BLaER1 (cell line): ENCODE results near the gene DEGS2.

Experiments
- H3K27ac ChIP-seq: shearing (Covaris generic); formaldehyde crosslinking; 2 replicates; pipeline ENCODE4 v1.8.1; 2022
- H3K27me3 ChIP-seq: shearing (Covaris generic); formaldehyde crosslinking; 2 replicates; pipeline ENCODE4 v1.8.1; 2022
- H3K36me3 ChIP-seq: shearing (Covaris generic); formaldehyde crosslinking; 2 replicates; pipeline ENCODE4 v1.8.1; 2022
- H3K4me1 ChIP-seq: shearing (Covaris generic); formaldehyde crosslinking; 2 replicates; pipeline ENCODE4 v1.8.1; 2022
- H3K4me2 ChIP-seq: shearing (Covaris generic); formaldehyde crosslinking; 2 replicates; pipeline ENCODE4 v1.8.1; 2022
- H3K4me3 ChIP-seq: shearing (Covaris generic); formaldehyde crosslinking; 2 replicates; pipeline ENCODE4 v1.8.1; 2022
- H3K9ac ChIP-seq: shearing (Covaris generic); formaldehyde crosslinking; 2 replicates; pipeline ENCODE4 v1.8.1; 2022
- H3K9me3 ChIP-seq: shearing (Covaris generic); formaldehyde crosslinking; 2 replicates; pipeline ENCODE4 v1.8.1; 2022
- H4K20me1 ChIP-seq: shearing (Covaris generic); formaldehyde crosslinking; 2 replicates; pipeline ENCODE4 v1.8.1; 2022
- Cebpa-rat ChIP-seq: shearing (Covaris generic); IDR thresholded peaks from 2 replicates; pipeline ENCODE4 v1.8.1; 2022

Gene DEGS2

GRCh38 chr14:100124551-100125088 lies 34.8 kb downstream of the DEGS2 start:
- Histone ChIP-seq H3K9ac (no peak overlapping the region), H3K27me3 (no peaks in the 10 kb centered on the region), H4K20me1 (peaks cover 52% of the 10 kb centered on the region), H3K4me2 (no peak overlapping the region), H3K9me3 (no peaks in the 10 kb centered on the region), H3K4me1 (peaks cover 24% of the 10 kb centered on the region), H3K4me3 (no peak overlapping the region), H3K36me3 (peaks cover 92% of the 10 kb centered on the region), H3K27ac (no peak overlapping the region)
- TF ChIP-seq Cebpa-rat = no peak

- H3K27me3 ChIP-seq = no peaks in the 10 kb centered on the region
- H3K9me3 ChIP-seq = no peaks in the 10 kb centered on the region
- H3K4me1 ChIP-seq = peaks cover 14% of the 10 kb centered on the region
- no peak overlapping the region for H3K27ac ChIP-seq
- H3K9ac ChIP-seq = no peak overlapping the region
- peaks cover 62% of the 10 kb centered on the region for H4K20me1 ChIP-seq
- H3K36me3 ChIP-seq = peaks cover 97% of the 10 kb centered on the region
- H3K4me3 ChIP-seq = no peak overlapping the region
- H3K4me2 ChIP-seq = no peak overlapping the region
- no peak for TF ChIP-seq Cebpa-rat
Observed at GRCh38 chr14:100123618-100124017, 35.8 kb downstream of the DEGS2 start.

- H3K4me1 ChIP-seq = peaks cover 4% of the 10 kb centered on the region
- H3K27me3 ChIP-seq = no peaks in the 10 kb centered on the region
- H3K27ac ChIP-seq = no peak overlapping the region
- H3K4me2 ChIP-seq = no peak overlapping the region
- peaks cover 72% of the 10 kb centered on the region for H4K20me1 ChIP-seq
- H3K36me3 ChIP-seq = peaks cover 100% of the 10 kb centered on the region
- H3K4me3 ChIP-seq = no peak overlapping the region
- H3K9me3 ChIP-seq = no peaks in the 10 kb centered on the region
- H3K9ac ChIP-seq = 0 out of 2 replicates have a peak overlapping the region, but pooled peaks have one; percentile 5
- no peak for TF ChIP-seq Cebpa-rat
Observed at GRCh38 chr14:100122481-100123223, 36.8 kb downstream of the DEGS2 start.

- Histone ChIP-seq H3K27ac (no peak overlapping the region), H4K20me1 (peaks cover 79% of the 10 kb centered on the region), H3K4me1 (no peaks in the 10 kb centered on the region), H3K9ac (no peak overlapping the region), H3K27me3 (no peaks in the 10 kb centered on the region), H3K9me3 (no peaks in the 10 kb centered on the region), H3K36me3 (peaks cover 100% of the 10 kb centered on the region), H3K4me2 (no peak overlapping the region), H3K4me3 (no peak overlapping the region)
- no peak for TF ChIP-seq Cebpa-rat
Observed at GRCh38 chr14:100121643-100122480, 37.6 kb downstream of the DEGS2 start.

GRCh38 chr14:100120522-100121269 lies 38.7 kb downstream of the DEGS2 start:
- H3K27ac ChIP-seq = no peak overlapping the region
- H3K4me1 ChIP-seq = no peaks in the 10 kb centered on the region
- H3K4me3 ChIP-seq = no peak overlapping the region
- H3K4me2 ChIP-seq = no peak overlapping the region
- H3K27me3 ChIP-seq = no peaks in the 10 kb centered on the region
- H3K36me3 ChIP-seq = peaks cover 100% of the 10 kb centered on the region
- H3K9me3 ChIP-seq = no peaks in the 10 kb centered on the region
- no peak overlapping the region for H3K9ac ChIP-seq
- TF ChIP-seq Cebpa-rat = no peak
- H4K20me1 ChIP-seq = peaks cover 83% of the 10 kb centered on the region

- H3K36me3 ChIP-seq = peaks cover 100% of the 10 kb centered on the region
- no peak for TF ChIP-seq Cebpa-rat
- H3K9ac ChIP-seq = no peak overlapping the region
- no peak overlapping the region for H3K27ac ChIP-seq
- H3K9me3 ChIP-seq = no peaks in the 10 kb centered on the region
- H3K4me2 ChIP-seq = no peak overlapping the region
- H4K20me1 ChIP-seq = peaks cover 97% of the 10 kb centered on the region
- no peaks in the 10 kb centered on the region for H3K27me3 ChIP-seq
- no peak overlapping the region for H3K4me3 ChIP-seq
- H3K4me1 ChIP-seq = no peaks in the 10 kb centered on the region
Observed at GRCh38 chr14:100119251-100119650, 40.2 kb downstream of the DEGS2 start.

- Histone ChIP-seq H3K9me3 (no peaks in the 10 kb centered on the region), H3K4me2 (no peak overlapping the region), H4K20me1 (peaks cover 98% of the 10 kb centered on the region)
Observed at GRCh38 chr14:100118396-100119011, 40.9 kb downstream of the DEGS2 start.

GRCh38 chr14:100117633-100118395 lies 41.6 kb downstream of the DEGS2 start:
- Histone ChIP-seq H3K36me3 (peaks cover 100% of the 10 kb centered on the region), H3K9me3 (no peaks in the 10 kb centered on the region), H3K4me2 (no peak overlapping the region), H3K4me1 (no peaks in the 10 kb centered on the region), H3K27ac (no peak overlapping the region), H4K20me1 (peaks cover 100% of the 10 kb centered on the region), H3K27me3 (no peaks in the 10 kb centered on the region), H3K9ac (no peak overlapping the region), H3K4me3 (no peak overlapping the region)
- TF ChIP-seq Cebpa-rat = no peak

More at GRCh38 chr14:100118396-100119011, 40.9 kb downstream of the DEGS2 start:
- no peak for TF ChIP-seq Cebpa-rat
- Histone ChIP-seq H3K4me3 (no peak overlapping the region), H3K27me3 (no peaks in the 10 kb centered on the region), H3K4me1 (no peaks in the 10 kb centered on the region), H3K9ac (no peak overlapping the region), H3K27ac (no peak overlapping the region), H3K36me3 (peaks cover 100% of the 10 kb centered on the region)
